ENCODE data around the gene TMEM107. TPM values are rescaled to one million over a fixed set of nuclear protein-coding genes. Genes with fewer than 3 reads are reported as not detected.

TMEM107 gene
- total RNA-seq, 2 donors from 2014 or later, result 26.2 to 27.7 TPM

DNA sequence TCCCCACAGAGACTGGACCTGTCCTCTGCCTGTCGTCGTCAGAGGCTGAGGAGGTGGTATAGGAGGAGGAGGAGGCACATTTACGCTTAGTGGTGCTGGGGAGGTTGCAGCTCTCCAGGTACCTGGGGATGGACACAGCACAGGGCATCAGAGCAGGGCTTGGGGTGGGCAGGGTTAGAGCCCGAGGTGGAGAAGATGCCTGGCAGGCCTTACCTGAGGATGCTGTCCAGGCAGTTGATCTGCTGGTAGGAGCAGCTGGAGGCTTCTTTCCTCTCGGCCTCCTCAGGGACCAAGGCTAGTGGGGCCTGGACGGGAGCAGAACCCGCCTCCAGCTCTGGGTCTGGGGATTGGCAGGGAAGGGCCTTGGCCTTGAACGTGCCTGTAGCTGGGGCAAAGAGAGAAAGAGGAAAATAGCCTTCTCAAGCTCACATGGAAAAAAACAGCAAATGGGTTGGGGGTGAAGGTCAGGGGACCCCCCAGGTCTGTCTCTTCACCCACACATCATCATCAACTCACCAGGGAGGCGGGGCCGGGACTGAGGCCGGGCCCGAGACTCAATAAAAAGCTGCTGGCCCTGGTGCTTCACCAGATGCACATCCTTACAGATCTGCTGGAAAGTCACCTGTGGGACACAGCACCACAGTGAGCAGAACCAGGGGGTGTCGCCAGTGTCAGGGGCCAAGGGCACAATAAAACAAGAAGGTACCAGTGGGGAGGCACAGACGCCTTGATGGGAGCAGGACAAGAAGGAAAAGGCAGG is 29.6 kb downstream of the TMEM107 start:
- H3K36me3 ChIP-seq (ENCODE audit: control insufficient read depth, insufficient read depth, low read length), result peaks cover 66% of the 10 kb centered on the region

DNA sequence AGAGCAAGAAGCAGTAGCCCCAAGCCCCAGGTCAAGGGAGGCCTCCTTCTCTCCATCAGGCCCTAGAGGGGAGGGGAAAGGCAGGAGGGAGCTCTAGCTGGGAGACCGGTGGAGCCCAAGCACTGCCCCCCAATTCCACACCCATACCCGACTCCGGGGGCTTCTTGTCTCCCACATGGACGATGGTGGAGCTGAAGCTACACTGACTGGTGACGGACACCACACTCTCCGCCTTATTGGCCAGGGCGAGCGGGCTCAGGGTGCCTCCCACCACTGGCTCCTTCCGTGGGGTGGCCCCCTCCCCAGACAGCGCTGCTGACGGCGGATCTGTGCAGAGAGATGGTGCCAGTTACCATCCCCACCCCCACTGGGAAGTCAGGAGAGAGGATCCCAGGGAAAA is 30.4 kb downstream of the TMEM107 start:
- Histone ChIP-seq H3K36me3 (ENCODE audit: control insufficient read depth, insufficient read depth, low read length) (peaks cover 67% of the 10 kb centered on the region), H3K9ac (ENCODE audit: extremely low read depth, low read length, poor library complexity, severe bottlenecking) (no peak overlapping the region), H3K4me3 (ENCODE audit: low read length) (no peak overlapping the region), H3K27me3 (ENCODE audit: control insufficient read depth, insufficient read depth, low read length, poor library complexity, severe bottlenecking) (no peaks in the 10 kb centered on the region), H3K9me3 (ENCODE audit: control insufficient read depth, low read length) (no peaks in the 10 kb centered on the region), H3K4me1 (ENCODE audit: control insufficient read depth, insufficient read depth, low read length) (no peaks in the 10 kb centered on the region), H3K27ac (ENCODE audit: low read depth, low read length) (no peak overlapping the region)
- Mint-ChIP-seq H3K9me3 (no peaks in the 10 kb centered on the region), H3K27me3 (ENCODE audit: insufficient read depth) (no peaks in the 10 kb centered on the region), H3K4me3 (no peak overlapping the region), H3K4me1 (no peaks in the 10 kb centered on the region), H3K36me3 (ENCODE audit: low read depth) (peaks cover 61% of the 10 kb centered on the region), H3K27ac (no peak overlapping the region)
- 91% methylated on average over 4 to 11 of the region's 12 CpGs for WGBS, 2 experiments (ENCODE audit: insufficient coverage in 1 of 2, insufficient read length in 1 of 2)
- DNase-seq, result no peak
- TF ChIP-seq, protein P1, sequence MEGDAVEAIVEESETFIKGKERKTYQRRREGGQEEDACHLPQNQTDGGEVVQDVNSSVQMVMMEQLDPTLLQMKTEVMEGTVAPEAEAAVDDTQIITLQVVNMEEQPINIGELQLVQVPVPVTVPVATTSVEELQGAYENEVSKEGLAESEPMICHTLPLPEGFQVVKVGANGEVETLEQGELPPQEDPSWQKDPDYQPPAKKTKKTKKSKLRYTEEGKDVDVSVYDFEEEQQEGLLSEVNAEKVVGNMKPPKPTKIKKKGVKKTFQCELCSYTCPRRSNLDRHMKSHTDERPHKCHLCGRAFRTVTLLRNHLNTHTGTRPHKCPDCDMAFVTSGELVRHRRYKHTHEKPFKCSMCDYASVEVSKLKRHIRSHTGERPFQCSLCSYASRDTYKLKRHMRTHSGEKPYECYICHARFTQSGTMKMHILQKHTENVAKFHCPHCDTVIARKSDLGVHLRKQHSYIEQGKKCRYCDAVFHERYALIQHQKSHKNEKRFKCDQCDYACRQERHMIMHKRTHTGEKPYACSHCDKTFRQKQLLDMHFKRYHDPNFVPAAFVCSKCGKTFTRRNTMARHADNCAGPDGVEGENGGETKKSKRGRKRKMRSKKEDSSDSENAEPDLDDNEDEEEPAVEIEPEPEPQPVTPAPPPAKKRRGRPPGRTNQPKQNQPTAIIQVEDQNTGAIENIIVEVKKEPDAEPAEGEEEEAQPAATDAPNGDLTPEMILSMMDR (conservative IDR thresholded peaks at IDR 0.05), result no peak

More for the DNA sequence above, 29.6 kb downstream of the TMEM107 start:
- Histone ChIP-seq H3K9me3 (ENCODE audit: control insufficient read depth, low read length) (no peaks in the 10 kb centered on the region), H3K4me3 (ENCODE audit: low read length) (no peak overlapping the region), H3K27me3 (ENCODE audit: control insufficient read depth, insufficient read depth, low read length, poor library complexity, severe bottlenecking) (no peaks in the 10 kb centered on the region), H3K9ac (ENCODE audit: extremely low read depth, low read length, poor library complexity, severe bottlenecking) (no peak overlapping the region), H3K4me1 (ENCODE audit: control insufficient read depth, insufficient read depth, low read length) (no peaks in the 10 kb centered on the region), H3K27ac (ENCODE audit: low read depth, low read length) (no peak overlapping the region)
- no peak for DNase-seq
- TF ChIP-seq, protein P1 (conservative IDR thresholded peaks at IDR 0.05), result no peak
- Mint-ChIP-seq H3K27ac (peak overlapping the region; percentile 21), H3K9me3 (no peaks in the 10 kb centered on the region), H3K36me3 (ENCODE audit: low read depth) (peaks cover 54% of the 10 kb centered on the region), H3K27me3 (ENCODE audit: insufficient read depth) (no peaks in the 10 kb centered on the region), H3K4me1 (peaks cover 2% of the 10 kb centered on the region), H3K4me3 (no peak overlapping the region)
- 92 to 97% methylated on average over 5 to 14 of the region's 14 CpGs for WGBS, 2 experiments (ENCODE audit: insufficient coverage in 1 of 2, insufficient read length in 1 of 2)

- Histone ChIP-seq H3K4me1 (ENCODE audit: control insufficient read depth, insufficient read depth, low read length) (no peaks in the 10 kb centered on the region), H3K27me3 (ENCODE audit: control insufficient read depth, insufficient read depth, low read length, poor library complexity, severe bottlenecking) (no peaks in the 10 kb centered on the region), H3K27ac (ENCODE audit: low read depth, low read length) (no peak overlapping the region), H3K9ac (ENCODE audit: extremely low read depth, low read length, poor library complexity, severe bottlenecking) (no peak overlapping the region), H3K36me3 (ENCODE audit: control insufficient read depth, insufficient read depth, low read length) (peaks cover 69% of the 10 kb centered on the region), H3K4me3 (ENCODE audit: low read length) (no peak overlapping the region), H3K9me3 (ENCODE audit: control insufficient read depth, low read length) (no peaks in the 10 kb centered on the region)
- Mint-ChIP-seq H3K4me1 (no peaks in the 10 kb centered on the region), H3K36me3 (ENCODE audit: low read depth) (peaks cover 69% of the 10 kb centered on the region), H3K4me3 (no peak overlapping the region), H3K27me3 (ENCODE audit: insufficient read depth) (no peaks in the 10 kb centered on the region), H3K27ac (no peak overlapping the region), H3K9me3 (no peaks in the 10 kb centered on the region)
- DNase-seq, result peak; percentile 45
- TF ChIP-seq, protein P1 (conservative IDR thresholded peaks at IDR 0.05), result no peak
- 93 to 100% methylated on average over 3 to 15 of the region's 15 CpGs for WGBS, 2 experiments (ENCODE audit: insufficient coverage in 1 of 2, insufficient read length in 1 of 2)
Measured at GRCh38 chr17:8144401-8145231, 31.6 kb downstream of the TMEM107 start.

Data from endodermal cell (in vitro differentiated cells).